HG03460 (cell line): Measurements from ENCODE around the gene CSNK2A2.

ENCODE experiments used
- ATAC-seq: cut with Tn5 transposase; IDR thresholded peaks from one replicate; pipeline ENCODE4 v1.9.1; 2021; ENCODE audit not compliant: unreplicated experiment

Gene CSNK2A2

GRCh38 chr16:58114827-58115825, 82.8 kb downstream of the CSNK2A2 start:
- no peak for ATAC-seq

GRCh38 chr16:58111302-58111627, 86.6 kb downstream of the CSNK2A2 start:
- ATAC-seq: no peak

- ATAC-seq: no peak
Observed at GRCh38 chr16:58110571-58111301, 87.2 kb downstream of the CSNK2A2 start.

- ATAC-seq: no peak
Observed at GRCh38 chr16:58109881-58110280, 88.0 kb downstream of the CSNK2A2 start.

- peak; percentile 55 for ATAC-seq
Observed at GRCh38 chr16:58109330-58109729, 88.6 kb downstream of the CSNK2A2 start.
